Measurements from ENCODE around the gene DIP2B. TPM values are rescaled to one million over a fixed set of nuclear protein-coding genes. Genes with fewer than 3 reads are reported as not detected.

Gene DIP2B
- total RNA-seq (2014; rRNA removed): 15.1 and 19.0 TPM in 2 replicates
- polyA plus RNA-seq (2012): 4.1 TPM

- peak; percentile 83 for DNase-seq (ENCODE audit: low read depth)
Measured at GRCh38 chr12:50504798-50505674, at the start of gene DIP2B. Gene DIP2B, plus strand, starts transcription at chr12:50504985. Its CDS starts 156 bp downstream, at chr12:50505141.

GRCh38 chr12:50458606-50459005 lies 46.2 kb upstream of the DIP2B start:
- DNase-seq (ENCODE audit: low read depth): peak; percentile 11

GRCh38 chr12:50467439-50467838 lies 37.3 kb upstream of the DIP2B start:
- no peak for DNase-seq (ENCODE audit: low read depth)

- no peak for DNase-seq (ENCODE audit: low read depth)
Measured at GRCh38 chr12:50477241-50477832, 27.4 kb upstream of the DIP2B start.

- DNase-seq (ENCODE audit: low read depth): peak; percentile 5
Measured at GRCh38 chr12:50482571-50482970, 22.2 kb upstream of the DIP2B start.

GRCh38 chr12:50483488-50483887 lies 21.3 kb upstream of the DIP2B start:
- DNase-seq (ENCODE audit: low read depth): no peak

DNA sequence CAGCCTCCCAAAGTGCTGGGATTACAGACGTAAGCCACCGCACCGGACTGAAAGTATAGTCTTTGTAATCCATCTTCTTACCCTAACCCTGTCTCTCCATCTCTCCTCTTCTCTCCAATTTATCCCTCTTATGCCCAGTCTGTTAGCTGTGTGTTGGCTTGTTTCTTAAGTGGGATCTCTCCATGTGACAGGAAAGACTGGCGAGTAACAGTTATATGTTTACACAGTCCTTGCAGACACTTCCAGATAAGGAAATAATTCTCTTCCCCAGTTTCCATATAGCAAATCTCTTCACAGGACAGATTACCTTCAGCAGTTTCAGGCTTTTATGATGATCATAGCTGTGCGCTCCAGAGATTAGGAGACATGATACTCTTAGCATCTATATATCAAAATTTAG lies 16.0 kb upstream of the DIP2B start:
- no peak for DNase-seq (ENCODE audit: low read depth)

GRCh38 chr12:50498119-50498518 lies 6.7 kb upstream of the DIP2B start:
- peak; percentile 15 for DNase-seq (ENCODE audit: low read depth)

- peak; percentile 17 for DNase-seq (ENCODE audit: low read depth)
Measured at GRCh38 chr12:50505675-50506530, 1.1 kb downstream of the DIP2B start.

GRCh38 chr12:50506753-50507473 lies 2.1 kb downstream of the DIP2B start:
- no peak for DNase-seq (ENCODE audit: low read depth)

GRCh38 chr12:50507474-50507838 lies 2.7 kb downstream of the DIP2B start:
- no peak for DNase-seq (ENCODE audit: low read depth)

GRCh38 chr12:50507930-50508329 lies 3.1 kb downstream of the DIP2B start:
- DNase-seq (ENCODE audit: low read depth): no peak

- DNase-seq (ENCODE audit: low read depth): no peak
Measured at GRCh38 chr12:50508414-50508813, 3.6 kb downstream of the DIP2B start.

- DNase-seq (ENCODE audit: low read depth): no peak
Measured at GRCh38 chr12:50508970-50509663, 4.3 kb downstream of the DIP2B start.

GRCh38 chr12:50514526-50515276 lies 9.9 kb downstream of the DIP2B start:
- no peak for DNase-seq (ENCODE audit: low read depth)

DNA sequence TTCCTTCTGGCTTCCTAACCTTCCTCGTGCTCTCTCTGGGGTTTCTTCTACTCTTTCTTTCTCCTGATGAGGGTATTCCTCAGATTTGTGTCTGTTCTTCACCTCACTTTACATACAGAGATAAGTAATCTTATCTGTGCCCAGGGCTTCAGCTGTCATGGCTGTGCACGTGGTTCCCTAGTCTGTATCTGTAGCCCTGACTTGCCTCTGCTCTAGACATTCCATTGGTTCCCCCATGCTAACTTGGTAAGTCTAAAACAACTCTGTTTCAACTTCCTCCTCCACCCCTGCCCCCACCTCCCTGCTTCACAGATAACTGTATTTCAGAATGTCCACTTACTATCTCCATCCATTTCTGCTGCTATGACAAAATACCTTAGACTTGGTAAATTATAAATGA lies 10.8 kb downstream of the DIP2B start:
- DNase-seq (ENCODE audit: low read depth): no peak

DNA sequence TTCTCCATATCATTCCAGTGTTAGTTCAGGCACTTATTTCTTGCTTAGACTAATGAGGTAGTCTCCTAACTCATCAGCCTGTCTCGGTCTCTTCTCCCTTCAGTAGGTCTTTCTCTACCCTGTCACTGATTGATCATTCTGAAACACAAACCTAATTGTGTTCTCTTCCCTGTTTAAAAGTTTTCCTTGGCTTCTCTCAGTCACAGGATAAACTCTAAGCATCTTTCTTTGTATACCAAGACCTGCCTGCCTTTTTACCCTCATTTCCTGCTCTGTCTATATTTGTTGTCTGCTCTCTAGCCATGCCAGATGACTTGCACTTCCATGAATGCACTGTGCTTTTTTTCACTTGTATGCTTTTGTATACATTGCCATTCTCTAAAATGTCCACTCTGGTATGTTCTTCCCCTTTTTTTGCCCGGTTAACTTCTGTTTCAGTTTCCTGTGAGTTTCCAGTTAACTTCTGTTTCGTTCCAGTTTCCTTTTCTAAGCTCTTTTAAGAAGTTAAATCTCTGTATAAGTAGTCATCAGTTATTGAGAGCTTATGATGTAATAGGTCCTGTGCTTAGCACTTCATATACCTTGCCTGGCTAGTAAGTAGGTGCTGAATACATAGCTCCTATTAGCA lies 12.8 kb downstream of the DIP2B start:
- DNase-seq (ENCODE audit: low read depth): peak; percentile 7

DNA sequence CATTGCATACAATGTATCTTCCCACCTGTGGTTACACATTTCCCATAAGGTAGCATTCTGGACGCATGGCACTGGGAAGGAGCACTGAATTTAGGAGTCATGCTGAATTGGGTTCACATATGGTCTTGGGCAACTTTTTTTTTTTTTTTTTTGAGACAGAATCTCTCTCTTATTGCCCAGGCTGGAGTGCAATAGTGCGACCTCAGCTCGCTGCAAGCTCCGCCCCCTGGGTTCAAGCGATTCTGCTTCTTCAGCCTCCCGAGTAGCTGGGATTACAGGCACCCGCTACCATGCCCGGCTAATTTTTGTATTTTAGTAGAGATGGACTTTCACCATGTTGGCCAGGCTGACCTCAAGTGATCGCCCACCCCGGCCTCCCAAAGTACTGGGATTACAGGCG lies 13.3 kb downstream of the DIP2B start:
- no peak for DNase-seq (ENCODE audit: low read depth)

DNA sequence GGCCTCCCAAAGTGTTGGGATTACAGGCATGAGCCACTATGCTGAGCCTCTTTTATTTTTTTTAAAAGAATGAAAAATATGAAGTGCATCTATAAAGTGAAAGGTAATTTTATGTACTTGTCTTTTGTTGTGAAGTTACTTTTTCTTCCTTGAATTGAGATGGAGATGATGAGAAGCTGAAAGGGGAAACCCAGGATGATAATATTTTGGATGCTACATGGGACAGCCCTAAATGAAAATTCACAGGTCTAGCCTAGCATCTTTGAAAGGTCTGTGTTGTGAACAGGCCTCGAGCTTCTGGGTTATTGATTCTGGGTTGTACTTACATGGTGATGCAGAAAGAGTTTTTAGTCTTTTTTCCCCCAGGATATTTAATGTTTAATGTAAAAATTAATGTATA lies 14.6 kb downstream of the DIP2B start:
- no peak for DNase-seq (ENCODE audit: low read depth)
